Gastroesophageal sphincter (tissue), 4 donors: ENCODE measurements around the gene COLGALT1. TPM values are rescaled to one million over a fixed set of nuclear protein-coding genes. Genes with fewer than 3 reads are reported as not detected.
"Not testable (repeated sequence)": the region's sequence is repeated elsewhere in the genome, so short reads cannot be mapped to it uniquely, and the experiment has no call there.

ENCODE experiments used
- ATAC-seq: fragments of 150-250 bp; one replicate; pipeline ENCODE4 v1.9.1; 2016; ENCODE audit warnings: mild to moderate bottlenecking, moderate library complexity
- H3K27ac ChIP-seq, 4 donors: fragments of 200-600 bp; sonication (generic) in 3 of 4; 1 replicate in 3 of 4; 2 replicates in 1 of 4; pipeline ENCODE4 v1.5.1; 2016 to 2019
- H3K27me3 ChIP-seq: fragments of 200-600 bp; sonication (generic); one replicate; pipeline ENCODE4 v1.5.1; 2019
- H3K36me3 ChIP-seq, 2 donors: fragments of 200-600 bp; sonication (generic); one replicate each; pipeline ENCODE4 v1.5.1; 2019; ENCODE audit warnings: control low read depth in 1 of 2
- H3K4me1 ChIP-seq, 3 donors: fragments of 200-600 bp; sonication (generic); 1 replicate in 2 of 3; 2 replicates in 1 of 3; pipeline ENCODE4 v1.5.1; 2016 to 2019; ENCODE audit warnings: control low read depth in 2 of 3
- H3K4me3 ChIP-seq, 2 donors: fragments of 200-600 bp; sonication (generic); one replicate each; pipeline ENCODE4 v1.5.1; 2019; ENCODE audit warnings: mild to moderate bottlenecking in 1 of 2, moderate library complexity in 1 of 2
- H3K9me3 ChIP-seq, 3 donors: fragments of 200-600 bp; sonication (generic); one replicate each; pipeline ENCODE4 v1.5.1; 2017 to 2019; ENCODE audit warnings: control low read depth in 2 of 3
- EP300 ChIP-seq: sonication (generic); formaldehyde crosslinking; IDR thresholded peaks from one replicate; pipeline ENCODE4 v1.6.1; 2017; ENCODE audit warnings: antibody characterized with exemption, mild to moderate bottlenecking
- POLR2A ChIP-seq, 2 donors: fragments of 450-650 bp; IDR thresholded peaks; one replicate each; pipeline ENCODE4 v1.6.1; 2017; ENCODE audit warnings: antibody characterized with exemption in 2 of 2, mild to moderate bottlenecking in 2 of 2, moderate library complexity in 1 of 2
- POLR2AphosphoS5 ChIP-seq: sonication (generic); formaldehyde crosslinking; IDR thresholded peaks from one replicate; pipeline ENCODE4 v1.6.1; 2017; ENCODE audit warnings: antibody characterized with exemption
- WGBS, 2 donors: methylation state at CpG; one replicate each; pipeline ENCODE4 v1.1.5; 2018; ENCODE audit warnings: low coverage in 1 of 2; 5-methylcytosine and 5-hydroxymethylcytosine counted together
- total RNA-seq, 4 donors: library from RNA; depleted of rRNA; stranded (reverse); fragments of >200 nt; gene quantifications; one replicate each; pipeline ENCODE4 v1.1.0, GENCODE V29; 2016
- TF ChIP-seq, protein P1 (sequence below), 4 experiments: fragments of 200-600 bp in 2 of 4; fragments of 450-650 bp in 2 of 4; sonication (generic) in 1 of 4; IDR thresholded peaks; one replicate each; pipeline ENCODE4 v1.5.1; 2017 to 2019; ENCODE audit warnings: antibody characterized with exemption in 4 of 4, mild to moderate bottlenecking in 2 of 4, moderate library complexity in 2 of 4

COLGALT1 gene
- total RNA-seq: 10 to 100 TPM; 54.7 to 78.9 (median 61.2) TPM

DNA sequence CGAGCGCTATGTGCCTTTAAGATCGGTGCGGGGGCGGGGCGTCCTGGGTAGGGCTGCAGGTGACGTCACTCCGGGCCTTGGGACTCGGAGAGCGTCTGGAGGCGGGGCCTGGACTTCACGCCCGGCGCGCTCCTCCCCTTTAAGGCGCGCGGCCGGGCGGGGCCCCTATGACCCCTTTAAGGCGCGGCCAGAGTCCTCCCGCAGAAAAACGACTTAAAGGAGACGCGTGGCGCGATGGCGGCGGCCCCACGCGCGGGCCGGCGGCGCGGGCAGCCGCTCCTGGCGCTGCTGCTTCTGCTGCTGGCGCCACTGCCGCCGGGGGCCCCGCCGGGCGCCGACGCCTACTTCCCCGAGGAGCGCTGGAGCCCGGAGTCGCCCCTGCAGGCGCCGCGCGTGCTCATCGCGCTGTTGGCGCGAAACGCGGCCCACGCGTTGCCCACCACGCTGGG is at the start of gene COLGALT1:
Gene COLGALT1 (plus strand): TSS at position 170 of the 449 bp plus-strand sequence. CDS start 65 bp downstream, at position 235.
- Histone ChIP-seq H3K9me3 (no peaks in the 10 kb centered on the region), H3K36me3 (peaks cover 0 to 34% of the 10 kb centered on the region in 2 donors), H3K4me3 (peak within 1 kb of the TSS; percentile 83 to 95), H3K27me3 (no peaks in the 10 kb centered on the region), H3K4me1 (peaks cover 0 to 46% (median 5%) of the 10 kb centered on the region in 3 donors), H3K27ac (peak within 1 kb of the TSS; percentile 44 to 90 (median 84))
- 0% methylated on average over 1 of the region's 64 CpGs; no CpG with 5 or more reads in 1 of the 2 donors for WGBS, 2 donors
- peak; percentile 98 for ATAC-seq
- TF ChIP-seq POLR2A (IDR thresholded peaks at IDR 0.05): peak; percentile 25 to 61
- TF ChIP-seq POLR2AphosphoS5: peak; percentile 20
- TF ChIP-seq, protein P1, sequence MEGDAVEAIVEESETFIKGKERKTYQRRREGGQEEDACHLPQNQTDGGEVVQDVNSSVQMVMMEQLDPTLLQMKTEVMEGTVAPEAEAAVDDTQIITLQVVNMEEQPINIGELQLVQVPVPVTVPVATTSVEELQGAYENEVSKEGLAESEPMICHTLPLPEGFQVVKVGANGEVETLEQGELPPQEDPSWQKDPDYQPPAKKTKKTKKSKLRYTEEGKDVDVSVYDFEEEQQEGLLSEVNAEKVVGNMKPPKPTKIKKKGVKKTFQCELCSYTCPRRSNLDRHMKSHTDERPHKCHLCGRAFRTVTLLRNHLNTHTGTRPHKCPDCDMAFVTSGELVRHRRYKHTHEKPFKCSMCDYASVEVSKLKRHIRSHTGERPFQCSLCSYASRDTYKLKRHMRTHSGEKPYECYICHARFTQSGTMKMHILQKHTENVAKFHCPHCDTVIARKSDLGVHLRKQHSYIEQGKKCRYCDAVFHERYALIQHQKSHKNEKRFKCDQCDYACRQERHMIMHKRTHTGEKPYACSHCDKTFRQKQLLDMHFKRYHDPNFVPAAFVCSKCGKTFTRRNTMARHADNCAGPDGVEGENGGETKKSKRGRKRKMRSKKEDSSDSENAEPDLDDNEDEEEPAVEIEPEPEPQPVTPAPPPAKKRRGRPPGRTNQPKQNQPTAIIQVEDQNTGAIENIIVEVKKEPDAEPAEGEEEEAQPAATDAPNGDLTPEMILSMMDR (IDR thresholded peaks at IDR 0.05): no peak

DNA sequence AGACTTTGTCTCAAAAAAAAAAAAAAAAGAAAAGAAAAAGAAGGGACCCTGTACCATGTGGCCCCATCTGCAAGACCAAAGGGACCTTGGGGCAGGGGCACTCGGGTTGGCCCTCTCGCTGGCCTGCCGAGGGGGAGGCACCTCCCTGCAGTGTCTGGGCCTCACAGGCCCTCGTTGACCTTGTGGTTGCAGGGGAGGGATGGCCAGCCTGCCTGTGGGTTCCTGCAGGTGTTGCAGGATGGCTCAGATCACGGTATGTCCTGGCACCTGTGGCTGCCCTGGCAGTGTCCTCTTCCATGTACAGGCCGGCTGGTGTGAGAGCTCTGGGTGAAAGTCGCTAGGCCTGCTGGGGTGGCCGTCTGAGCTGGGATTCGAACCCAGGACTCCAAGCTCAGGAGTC is 48.7 kb upstream of the COLGALT1 start:
- peak overlapping the region in 2 of 4 donors; percentile 33 to 66 for H3K27ac ChIP-seq
- no peaks in the 10 kb centered on the region for H3K27me3 ChIP-seq
- H3K4me3 ChIP-seq: no peak overlapping the region
- H3K9me3 ChIP-seq: no peaks in the 10 kb centered on the region
- TF ChIP-seq POLR2A (IDR thresholded peaks at IDR 0.05) (no peak), POLR2AphosphoS5 (no peak), EP300 (no peak)
- TF ChIP-seq, protein P1 (IDR thresholded peaks at IDR 0.05): no peak
- peaks cover 0 to 50% (median 10%) of the 10 kb centered on the region in 3 donors for H3K4me1 ChIP-seq
- no peak for ATAC-seq
- peaks cover 0 to 31% of the 10 kb centered on the region in 2 donors for H3K36me3 ChIP-seq
- 63 to 72% methylated on average over 3 to 4 of the region's 9 CpGs for WGBS, 2 donors

DNA sequence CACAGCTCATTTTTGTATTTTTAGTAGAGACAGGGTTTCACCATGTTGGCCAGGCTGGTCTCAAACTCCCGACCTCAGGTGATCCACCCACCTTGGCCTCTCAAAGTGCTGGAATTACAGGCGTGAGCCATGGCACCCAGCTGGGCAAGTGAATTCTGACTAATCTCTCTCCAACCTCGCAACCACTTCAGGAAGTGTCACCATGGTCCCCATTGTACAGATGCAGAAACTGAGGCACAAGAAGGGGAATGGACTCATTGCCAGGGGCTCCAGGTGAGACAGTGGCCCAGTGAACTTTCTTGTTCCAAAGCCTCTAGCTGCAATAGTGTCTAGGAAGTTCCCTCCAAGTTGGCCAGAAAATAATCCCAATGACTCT is 46.9 kb upstream of the COLGALT1 start:
- H3K4me3 ChIP-seq, ATAC-seq, H3K27me3 ChIP-seq, H3K9me3 ChIP-seq: not testable (repeated sequence)
- Histone ChIP-seq H3K27ac (peak overlapping the region in 3 of 4 donors; percentile 50 to 66 (median 62)), H3K36me3 (peaks cover 0 to 25% of the 10 kb centered on the region in 2 donors), H3K4me1 (peaks cover 0 to 62% (median 15%) of the 10 kb centered on the region in 3 donors)
- 89% methylated on average over 2 of the region's 3 CpGs; no CpG with 5 or more reads in 1 of the 2 donors for WGBS, 2 donors

DNA sequence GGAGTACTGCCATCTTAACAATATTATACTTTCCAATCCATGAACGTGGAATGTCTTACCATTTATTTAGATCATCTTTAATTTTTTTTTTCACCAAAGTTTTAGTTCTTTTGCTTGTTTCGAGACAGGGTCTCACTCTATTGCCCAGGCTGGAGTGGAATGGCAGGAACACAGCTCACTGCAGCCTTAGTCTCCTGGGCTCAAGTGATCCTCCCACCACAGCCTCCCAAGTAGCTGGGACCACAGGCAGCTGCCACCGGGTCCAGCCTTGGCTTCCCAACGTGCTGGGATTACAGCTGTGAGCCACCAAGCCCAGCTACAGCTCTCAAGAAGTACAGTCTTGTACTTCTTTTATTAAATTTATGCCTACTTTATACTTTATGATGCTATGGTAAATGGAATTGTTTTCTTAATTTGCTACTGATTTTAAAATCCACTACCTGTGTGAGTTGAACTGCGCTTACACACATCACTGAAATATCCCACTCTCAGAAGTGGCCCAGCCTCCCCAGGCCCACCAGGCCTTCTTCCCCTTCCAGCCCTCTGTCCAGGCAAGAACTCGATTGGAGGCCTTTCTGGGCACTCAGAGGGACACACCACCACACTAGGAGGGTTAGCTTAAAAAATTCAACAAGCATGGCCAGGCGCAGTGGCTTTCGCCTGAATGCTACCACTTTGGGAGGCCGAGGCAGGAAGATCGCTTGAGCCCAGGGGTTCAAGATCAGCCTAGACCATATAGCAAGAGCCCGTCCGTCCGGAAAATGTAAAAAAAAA is 45.0 kb upstream of the COLGALT1 start:
- Histone ChIP-seq H3K27ac (peak overlapping the region; percentile 69 to 100 (median 96)), H3K27me3 (no peaks in the 10 kb centered on the region), H3K4me3 (peak overlapping the region; percentile 43 to 71), H3K36me3 (peaks cover 0 to 13% of the 10 kb centered on the region in 2 donors), H3K9me3 (no peaks in the 10 kb centered on the region), H3K4me1 (peaks cover 0 to 53% (median 15%) of the 10 kb centered on the region in 3 donors)
- ATAC-seq: no peak
- TF ChIP-seq EP300: no peak
- no peak for TF ChIP-seq POLR2AphosphoS5
- TF ChIP-seq, protein P1 (IDR thresholded peaks at IDR 0.05): no peak
- no peak for TF ChIP-seq POLR2A (IDR thresholded peaks at IDR 0.05)
- WGBS, 2 donors: 32 to 34% methylated on average over 8 to 12 of the region's 13 CpGs

DNA sequence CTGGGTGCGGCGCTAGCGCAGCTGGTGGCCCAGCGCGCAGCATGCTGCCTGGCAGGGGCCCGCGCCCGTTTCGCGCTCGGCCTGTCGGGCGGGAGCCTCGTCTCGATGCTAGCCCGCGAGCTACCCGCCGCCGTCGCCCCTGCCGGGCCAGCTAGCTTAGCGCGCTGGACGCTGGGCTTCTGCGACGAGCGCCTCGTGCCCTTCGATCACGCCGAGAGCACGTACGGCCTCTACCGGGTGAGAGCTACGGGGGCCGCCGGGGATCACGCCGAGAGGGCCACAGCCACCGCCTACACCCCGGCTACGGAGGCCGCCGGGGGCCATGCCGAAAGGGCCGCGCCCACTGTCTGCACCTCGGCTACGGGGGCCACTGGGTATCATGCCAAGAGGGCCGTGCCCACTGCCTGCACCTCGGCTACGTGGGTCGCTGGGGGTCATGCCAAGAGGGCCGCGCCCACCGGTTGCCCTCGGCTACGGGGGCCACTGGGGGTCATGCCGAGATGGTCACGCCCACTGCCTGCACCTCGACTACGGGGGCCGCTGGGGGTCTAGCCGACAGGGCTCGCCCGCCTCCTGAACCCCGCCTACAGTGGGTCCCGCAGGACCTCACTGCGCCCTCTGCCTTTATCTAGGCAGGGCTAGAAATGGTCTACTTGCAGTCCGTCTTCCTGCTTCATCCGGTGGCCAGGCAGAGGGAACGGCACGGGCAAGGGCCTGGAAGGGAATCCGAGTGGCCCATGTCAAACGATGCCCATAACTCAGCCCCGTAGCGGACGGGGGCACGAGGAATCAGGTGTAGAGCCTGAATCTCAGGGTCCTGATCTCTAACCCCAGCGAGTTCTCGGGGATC is 43.5 kb upstream of the COLGALT1 start:
- peak; percentile 69 for ATAC-seq
- peak overlapping the region; percentile 69 to 100 (median 96) for H3K27ac ChIP-seq
- H3K9me3 ChIP-seq: peaks cover 0 to under 1% (median 0%) of the 10 kb centered on the region in 3 donors
- H3K36me3 ChIP-seq: peaks cover 0 to 22% of the 10 kb centered on the region in 2 donors
- peaks cover 0 to 46% (median 15%) of the 10 kb centered on the region in 3 donors for H3K4me1 ChIP-seq
- no peaks in the 10 kb centered on the region for H3K27me3 ChIP-seq
- no peak for TF ChIP-seq EP300
- peak; percentile 65 for TF ChIP-seq POLR2AphosphoS5
- peak; percentile 64 to 72 for TF ChIP-seq POLR2A (IDR thresholded peaks at IDR 0.05)
- TF ChIP-seq, protein P1 (IDR thresholded peaks at IDR 0.05): peak in 3 of 4 experiments; percentile 7 to 55 (median 17)
- peak overlapping the region; percentile 43 to 71 for H3K4me3 ChIP-seq
- 0% methylated on average over 1 of the region's 82 CpGs; no CpG with 5 or more reads in 1 of the 2 donors for WGBS, 2 donors
